IMR-90 (cell line): Measurements from ENCODE around the gene AKAP12. TPM values are rescaled to one million over a fixed set of nuclear protein-coding genes. Genes with fewer than 3 reads are reported as not detected.
A peak's percentile ranks its signal among the peaks of the same experiment; 100 is the strongest.

ENCODE experiments used
- ATAC-seq: fragments of 200-7000 bp; cut with Tn5 transposase; 2 replicates; pipeline ENCODE4 v1.9.1; 2020; ENCODE audit warnings: low read depth, mild to moderate bottlenecking, moderate library complexity
- BruUV-seq: library from RNA; stranded (reverse); fragments of 400-500 nt; replicated peaks from 2 replicates; lab custom pipeline; 2021; lab: Mats Ljungman, UMichigan
- CTCF ChIA-PET: fragments of 300-600 bp; formaldehyde crosslinking; extraction: SDS; loops from one replicate; lab custom pipeline; 2021; ENCODE audit warnings: antibody characterized with exemption; lab: Yijun Ruan, JAX
- POLR2A ChIA-PET: fragments of 300-600 bp; sonication (Branson Sonifier 250); formaldehyde crosslinking; loops from one replicate; lab custom pipeline; 2022; ENCODE audit warnings: antibody characterized with exemption; ENCODE audit not compliant: unreplicated experiment; lab: Charles Lee
- DNase-seq: peaks from one replicate; pipeline ENCODE4 v3.0.0; 2013
- H2AFZ ChIP-seq: replicated peaks from 2 replicates; pipeline ENCODE3; 2013; ENCODE audit warnings: low read length, mild to moderate bottlenecking; ENCODE audit not compliant: poor library complexity
- H2AK5ac ChIP-seq: 2 replicates; pipeline ENCODE4 v1.6.1; 2013; ENCODE audit warnings: low read depth, low read length, inconsistent platforms
- H2AK9ac ChIP-seq: replicated peaks from 2 replicates; pipeline ENCODE3; 2013; ENCODE audit warnings: mild to moderate bottlenecking, low read depth, low read length, moderate library complexity; ENCODE audit not compliant: poor library complexity
- H2BK120ac ChIP-seq: 2 replicates; pipeline ENCODE4 v1.6.1; 2013; ENCODE audit warnings: low read depth, low read length, inconsistent platforms
- H2BK15ac ChIP-seq: 3 replicates; pipeline ENCODE4 v1.6.1; 2013; ENCODE audit warnings: low read depth, low read length, inconsistent platforms
- H2BK20ac ChIP-seq: 2 replicates; pipeline ENCODE4 v1.6.1; 2013; ENCODE audit warnings: low read depth, mild to moderate bottlenecking, inconsistent platforms, low read length, moderate library complexity
- H2BK5ac ChIP-seq: 2 replicates; pipeline ENCODE4 v1.6.1; 2013; ENCODE audit warnings: mild to moderate bottlenecking, low read depth, low read length, inconsistent platforms; ENCODE audit not compliant: poor library complexity, severe bottlenecking
- H3K14ac ChIP-seq: replicated peaks from 2 replicates; pipeline ENCODE4 v1.6.1; 2013; ENCODE audit warnings: low read depth, low read length, inconsistent platforms
- H3K18ac ChIP-seq: 2 replicates; pipeline ENCODE4 v1.6.1; 2013; ENCODE audit warnings: low read depth, low read length, control low read depth
- H3K23ac ChIP-seq: 2 replicates; pipeline ENCODE4 v1.6.1; 2013; ENCODE audit warnings: low read depth, low read length, inconsistent platforms
- H3K27ac ChIP-seq: 2 replicates; pipeline ENCODE4 v1.5.1; 2013; ENCODE audit warnings: mild to moderate bottlenecking, control low read depth, low read length; ENCODE audit not compliant: insufficient read depth
- H3K27me3 ChIP-seq: 2 replicates; pipeline ENCODE4 v1.6.1; 2013; ENCODE audit warnings: low read length; ENCODE audit not compliant: control insufficient read depth, insufficient read depth
- H3K36me3 ChIP-seq: 2 replicates; pipeline ENCODE4 v1.6.1; 2013; ENCODE audit warnings: low read length, mixed read lengths; ENCODE audit not compliant: control insufficient read depth, insufficient read depth
- H3K4ac ChIP-seq: 2 replicates; pipeline ENCODE4 v1.6.1; 2013; ENCODE audit warnings: low read depth, low read length, inconsistent platforms
- H3K4me1 ChIP-seq: 2 replicates; pipeline ENCODE4 v1.6.1; 2013; ENCODE audit warnings: low read length, mixed read lengths; ENCODE audit not compliant: control insufficient read depth, insufficient read depth
- H3K4me2 ChIP-seq: 2 replicates; pipeline ENCODE4 v1.6.1; 2013; ENCODE audit warnings: low read depth, mild to moderate bottlenecking, control low read depth, low read length, moderate library complexity
- H3K4me3 ChIP-seq: 2 replicates; pipeline ENCODE4 v1.5.1; 2013; ENCODE audit warnings: low read depth, mild to moderate bottlenecking, control low read depth, low read length, moderate library complexity; ENCODE audit not compliant: insufficient read depth
- H3K56ac ChIP-seq: 2 replicates; pipeline ENCODE4 v1.6.1; 2013; ENCODE audit warnings: low read length, inconsistent platforms; ENCODE audit not compliant: insufficient read depth; ENCODE audit errors: extremely low read depth
- H3K79me1 ChIP-seq, 2 experiments: 2 replicates each; pipeline ENCODE4 v1.6.1; 2013; ENCODE audit warnings: low read length in 2 of 2, inconsistent platforms in 1 of 2, low read depth in 1 of 2
- H3K9ac ChIP-seq: 2 replicates; pipeline ENCODE4 v1.6.1; 2013; ENCODE audit warnings: low read depth, low read length, control low read depth
- H3K9me1 ChIP-seq: 2 replicates; pipeline ENCODE4 v1.6.1; 2013; ENCODE audit warnings: low read length, inconsistent platforms; ENCODE audit not compliant: insufficient read depth
- H3K9me3 ChIP-seq: 2 replicates; pipeline ENCODE4 v1.6.1; 2013; ENCODE audit warnings: low read length; ENCODE audit not compliant: control insufficient read depth, insufficient read depth
- H4K20me1 ChIP-seq: 2 replicates; pipeline ENCODE4 v1.6.1; 2013; ENCODE audit warnings: low read length, inconsistent platforms; ENCODE audit not compliant: insufficient read depth
- H4K5ac ChIP-seq: 2 replicates; pipeline ENCODE4 v1.6.1; 2013; ENCODE audit warnings: mild to moderate bottlenecking, low read depth, low read length, control low read depth
- H4K8ac ChIP-seq, 2 experiments: 2 replicates each; pipeline ENCODE4 v1.6.1; 2013; ENCODE audit warnings: low read depth in 2 of 2, low read length in 2 of 2, control low read depth in 1 of 2, inconsistent platforms in 1 of 2
- H4K91ac ChIP-seq: 2 replicates; pipeline ENCODE4 v1.6.1; 2013; ENCODE audit warnings: low read depth, low read length, inconsistent platforms; ENCODE audit not compliant: insufficient read depth
- BHLHE40 ChIP-seq: fragments of 150-350 bp; IDR thresholded peaks from 2 replicates; pipeline ENCODE4 v1.6.1; 2016; ENCODE audit warnings: mild to moderate bottlenecking, low read depth, low read length
- CEBPB ChIP-seq: IDR thresholded peaks from 2 replicates; pipeline ENCODE4 v1.6.1; 2012; ENCODE audit warnings: low read depth, low read length, improper control_type of control experiment
- CHD1 ChIP-seq: IDR thresholded peaks from 2 replicates; pipeline ENCODE4 v1.6.1; 2012; ENCODE audit warnings: low read depth, low read length, improper control_type of control experiment
- FOS ChIP-seq: fragments of 150-350 bp; IDR thresholded peaks from 2 replicates; pipeline ENCODE4 v1.6.1; 2016; ENCODE audit warnings: low read depth, low read length
- MAFK ChIP-seq: IDR thresholded peaks from 2 replicates; pipeline ENCODE4 v1.6.1; 2012; ENCODE audit warnings: low read depth, low read length, improper control_type of control experiment
- MAZ ChIP-seq: IDR thresholded peaks from 2 replicates; pipeline ENCODE4 v1.6.1; 2012; ENCODE audit warnings: low read depth, mild to moderate bottlenecking, low read length, improper control_type of control experiment, moderate library complexity, borderline replicate concordance
- NFE2L2 ChIP-seq: fragments of 150-350 bp; IDR thresholded peaks from 2 replicates; pipeline ENCODE4 v1.6.1; 2016; ENCODE audit warnings: low read depth, mild to moderate bottlenecking, low read length
- POLR2A ChIP-seq: IDR thresholded peaks from 2 replicates; pipeline ENCODE4 v1.6.1; 2012; ENCODE audit warnings: mild to moderate bottlenecking, low read depth, low read length
- RAD21 ChIP-seq: IDR thresholded peaks from 2 replicates; pipeline ENCODE4 v1.6.1; 2012; ENCODE audit warnings: low read length, improper control_type of control experiment
- RCOR1 ChIP-seq: IDR thresholded peaks from 2 replicates; pipeline ENCODE4 v1.6.1; 2012; ENCODE audit warnings: mild to moderate bottlenecking, low read length, improper control_type of control experiment; ENCODE audit not compliant: insufficient replicate concordance
- WGBS, 2 experiments: methylation state at CpG; one replicate each; pipeline versions ENCODE4 v1.1.5 to v1.1.7; 2013; ENCODE audit warnings: missing lambda C conversion rate in 2 of 2; ENCODE audit not compliant: insufficient read length in 1 of 2; ENCODE audit errors: extremely low coverage in 2 of 2; 5-methylcytosine and 5-hydroxymethylcytosine counted together
- dilution Hi-C: fragments of 300-500 bp; cut with HindIII; formaldehyde crosslinking; loops from one replicate; pipeline ENCODE4 v1.14.3; 2018; ENCODE audit warnings: low sequenced_read_pairs; ENCODE audit not compliant: unreplicated experiment
- in situ Hi-C: fragments of 300-500 bp; cut with MboI; formaldehyde crosslinking; loops from 3 replicates; pipeline ENCODE4 v1.14.3; 2019; ENCODE audit warnings: low sequenced_read_pairs, inconsistent platforms, mixed read lengths
- intact Hi-C: fragments of 100-400 bp; cut with micrococcal nuclease; formaldehyde crosslinking; loops from 2 replicates; pipeline ENCODE4 v1.10.0; 2022
- polyA plus RNA-seq, 3 experiments: library from polyadenylated mRNA; depleted of rRNA; stranded (reverse); fragments of >200 nt; gene quantifications; 2 replicates each; pipeline ENCODE4 v1.2.3, GENCODE V29; 2012; ENCODE audit warnings: low replicate concordance in 1 of 3
- total RNA-seq: library from RNA; depleted of rRNA; stranded (reverse); fragments of >200 nt; gene quantifications from 2 replicates; pipeline ENCODE4 v1.2.3, GENCODE V29; 2012
- TF ChIP-seq, protein P1 (sequence below): fragments of 150-350 bp; IDR thresholded peaks from 2 replicates; pipeline ENCODE4 v1.6.1; 2017; ENCODE audit warnings: mild to moderate bottlenecking, antibody characterized with exemption, low read length, low read depth
- TF ChIP-seq, protein P2 (sequence below): fragments of 150-350 bp; IDR thresholded peaks from 2 replicates; pipeline ENCODE4 v1.6.1; 2016; ENCODE audit warnings: low read depth, mild to moderate bottlenecking, low read length, moderate library complexity, borderline replicate concordance

The AKAP12 gene
- total and polyA plus RNA-seq, 2 of the 4 experiments (the other 2 are of a cell fraction): 56.0 to 118 TPM

- H2AK5ac ChIP-seq: peak overlapping the region; percentile 67
- peak overlapping the region; percentile 39 for H2BK5ac ChIP-seq
- POLR2A ChIA-PET: interaction anchor here (0.6 kb wide), 2 partner anchors 203 to 239 kb away, joined by 7 to 12 read pairs; no protein-coding TSS in a partner anchor
- H3K23ac ChIP-seq: peak overlapping the region; percentile 92
- peak overlapping the region; percentile 75 for H4K5ac ChIP-seq
- peak overlapping the region; percentile 50; the same call in 1 of the 2 replicates for H3K56ac ChIP-seq
- dilution Hi-C loops: no loop called here
- H3K4me1 ChIP-seq: peaks cover 9% of the 10 kb centered on the region; the same call in 1 of the 2 replicates
- H2BK15ac ChIP-seq: peak overlapping the region; percentile 13; the same call in 2 of the 3 replicates
- H3K79me1 ChIP-seq: peaks cover 5 to 19% of the 10 kb centered on the region in 2 experiments; a peak in 3 of 4 replicates
- peak overlapping the region; percentile 39 for H2BK20ac ChIP-seq
- peak overlapping the region; percentile 67 for H3K9ac ChIP-seq
- peak overlapping the region; percentile 74 for H2AK9ac ChIP-seq
- ATAC-seq: peak; percentile 64
- H3K27ac ChIP-seq: peak overlapping the region; percentile 49
- H4K20me1 ChIP-seq: no peaks in the 10 kb centered on the region
- in situ Hi-C loops: loop anchor here (10.0 to 25.0 kb wide), 2 partner anchors 501 to 913 kb away; no protein-coding TSS in a partner anchor
- H3K18ac ChIP-seq: peak overlapping the region; percentile 50
- peak overlapping the region; percentile 93 for H3K4me3 ChIP-seq
- H3K9me1 ChIP-seq: 0 out of 2 replicates have a peak, but pooled peaks cover 3% of the 10 kb centered on the region
- H4K91ac ChIP-seq: peak overlapping the region; percentile 66
- peak overlapping the region; percentile 92 for H2AFZ ChIP-seq
- peak overlapping the region; percentile 69 for H3K4ac ChIP-seq
- intact Hi-C loops: loop anchor here (2.0 kb wide), 3 partner anchors 217 to 433 kb away; no protein-coding TSS in a partner anchor
- no peaks in the 10 kb centered on the region for H3K27me3 ChIP-seq
- H3K36me3 ChIP-seq: no peaks in the 10 kb centered on the region
- CTCF ChIA-PET: interaction anchor here (0.6 to 4.4 kb wide), 18 partner anchors 18 to 507 kb away, joined by 3 to 56 read pairs (median 4); no protein-coding TSS in a partner anchor
- peak overlapping the region; percentile 56 for H2BK120ac ChIP-seq
- H4K8ac ChIP-seq: peak overlapping the region; percentile 23 to 70; a peak in 3 of 4 replicates
- peak overlapping the region; percentile 91 for H3K4me2 ChIP-seq
- peak; percentile 73 for DNase-seq
- H3K14ac ChIP-seq: peak overlapping the region; percentile 79
- TSS peak; percentile 46 for BruUV-seq
- no peaks in the 10 kb centered on the region for H3K9me3 ChIP-seq
- 1% methylated on average over 14 of the region's 46 CpGs; no CpG with 5 or more reads in 1 of the 2 experiments for WGBS, 2 experiments
- TF ChIP-seq RCOR1: no peak
- TF ChIP-seq RAD21: no peak
- peak; percentile 82 for TF ChIP-seq POLR2A
- TF ChIP-seq BHLHE40: peak; percentile 51; the same call in 1 of the 2 replicates
- TF ChIP-seq MAZ: no peak
- no peak for TF ChIP-seq MAFK
- 0 out of 2 replicates have a peak, but pooled peaks have one; percentile 10 for TF ChIP-seq CHD1
- TF ChIP-seq, protein P1, sequence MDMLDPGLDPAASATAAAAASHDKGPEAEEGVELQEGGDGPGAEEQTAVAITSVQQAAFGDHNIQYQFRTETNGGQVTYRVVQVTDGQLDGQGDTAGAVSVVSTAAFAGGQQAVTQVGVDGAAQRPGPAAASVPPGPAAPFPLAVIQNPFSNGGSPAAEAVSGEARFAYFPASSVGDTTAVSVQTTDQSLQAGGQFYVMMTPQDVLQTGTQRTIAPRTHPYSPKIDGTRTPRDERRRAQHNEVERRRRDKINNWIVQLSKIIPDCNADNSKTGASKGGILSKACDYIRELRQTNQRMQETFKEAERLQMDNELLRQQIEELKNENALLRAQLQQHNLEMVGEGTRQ: peak; percentile 86
- no peak for TF ChIP-seq NFE2L2
- TF ChIP-seq, protein P2, sequence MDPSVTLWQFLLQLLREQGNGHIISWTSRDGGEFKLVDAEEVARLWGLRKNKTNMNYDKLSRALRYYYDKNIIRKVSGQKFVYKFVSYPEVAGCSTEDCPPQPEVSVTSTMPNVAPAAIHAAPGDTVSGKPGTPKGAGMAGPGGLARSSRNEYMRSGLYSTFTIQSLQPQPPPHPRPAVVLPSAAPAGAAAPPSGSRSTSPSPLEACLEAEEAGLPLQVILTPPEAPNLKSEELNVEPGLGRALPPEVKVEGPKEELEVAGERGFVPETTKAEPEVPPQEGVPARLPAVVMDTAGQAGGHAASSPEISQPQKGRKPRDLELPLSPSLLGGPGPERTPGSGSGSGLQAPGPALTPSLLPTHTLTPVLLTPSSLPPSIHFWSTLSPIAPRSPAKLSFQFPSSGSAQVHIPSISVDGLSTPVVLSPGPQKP: no peak
- TF ChIP-seq CEBPB: no peak
- TF ChIP-seq FOS: no peak
Measured at GRCh38 chr6:151325075-151326050, 85.6 kb downstream of the AKAP12 start.
